ENCODE results near the gene TMPO.
"Not testable (repeated sequence)": the region's sequence is repeated elsewhere in the genome, so short reads cannot be mapped to it uniquely, and the experiment has no call there.

The TMPO gene

GRCh38 chr12:98511806-98512205, 3.6 kb upstream of the TMPO start:
- not testable (repeated sequence) for DNase-seq

- DNase-seq, result peak in 1 of 2 experiments; percentile 43
Observed at GRCh38 chr12:98513379-98514322, 1.7 kb upstream of the TMPO start.

- DNase-seq, result no peak
Observed at GRCh38 chr12:98514982-98515286, 456 bp upstream of the TMPO start.

GRCh38 chr12:98516111-98516873, 902 bp downstream of the TMPO start:
- peak; percentile 84 to 95 for DNase-seq

- DNase-seq, result no peak
Observed at GRCh38 chr12:98519257-98519907, 4.0 kb downstream of the TMPO start.

GRCh38 chr12:98530068-98530467, 14.7 kb downstream of the TMPO start:
- DNase-seq, result no peak

- peak in 1 of 2 experiments; percentile 59 for DNase-seq
Observed at GRCh38 chr12:98532687-98533304, 17.4 kb downstream of the TMPO start.

- no peak for DNase-seq
Observed at GRCh38 chr12:98533723-98534251, 18.4 kb downstream of the TMPO start.

GRCh38 chr12:98538031-98538430, 22.6 kb downstream of the TMPO start:
- no peak for DNase-seq

GRCh38 chr12:98543701-98544100, 28.3 kb downstream of the TMPO start:
- no peak for DNase-seq

- no peak for DNase-seq
Observed at GRCh38 chr12:98544751-98545150, 29.4 kb downstream of the TMPO start.

GRCh38 chr12:98549371-98550110, 34.2 kb downstream of the TMPO start:
- no peak for DNase-seq

- no peak for DNase-seq
Observed at GRCh38 chr12:98551787-98552186, 36.4 kb downstream of the TMPO start.

- not testable (repeated sequence) for DNase-seq
Observed at GRCh38 chr12:98558097-98558496, 42.7 kb downstream of the TMPO start.

- no peak for DNase-seq
Observed at GRCh38 chr12:98559666-98560065, 44.3 kb downstream of the TMPO start.

- DNase-seq, result no peak
Observed at GRCh38 chr12:98561846-98562245, 46.5 kb downstream of the TMPO start.

GRCh38 chr12:98572010-98572409, 56.6 kb downstream of the TMPO start:
- peak in 1 of 2 experiments; percentile 37 for DNase-seq

GRCh38 chr12:98574110-98574509, 58.7 kb downstream of the TMPO start:
- DNase-seq, result no peak

GRCh38 chr12:98575013-98575412, 59.6 kb downstream of the TMPO start:
- DNase-seq, result no peak

- not testable (repeated sequence) for DNase-seq
Observed at GRCh38 chr12:98576795-98577194, 61.4 kb downstream of the TMPO start.

GRCh38 chr12:98578392-98578791, 63.0 kb downstream of the TMPO start:
- DNase-seq, result no peak

GRCh38 chr12:98578821-98579220, 63.4 kb downstream of the TMPO start:
- DNase-seq, result no peak
